Astrocyte of the spinal cord (primary cell): ENCODE data around the gene GNAI2.
A peak's percentile ranks its signal among the peaks of the same experiment; 100 is the strongest.

Experiments
- DNase-seq: peaks from one replicate; pipeline ENCODE4 v3.0.0; 2011; ENCODE audit warnings: low read depth, low spot score
- H3K4me3 ChIP-seq: 2 replicates; pipeline ENCODE4 v1.5.1; 2011; ENCODE audit warnings: low read depth, mild to moderate bottlenecking, low read length, moderate library complexity
- CTCF ChIP-seq: IDR thresholded peaks from 2 replicates; pipeline ENCODE4 v1.5.1; 2012; ENCODE audit warnings: low read depth, mild to moderate bottlenecking, low read length, inconsistent platforms
- in situ Hi-C: cut with HindIII; loops from 2 replicates; pipeline ENCODE4 v1.10.0; 2017; ENCODE audit warnings: low sequenced_read_pairs

Gene GNAI2

GRCh38 chr3:50192689-50193141 lies 43.3 kb upstream of the GNAI2 start:
- TF ChIP-seq CTCF: peak; percentile 95
- peak; percentile 44 for DNase-seq
- no peak overlapping the region for H3K4me3 ChIP-seq
- in situ Hi-C loops: no loop called here

GRCh38 chr3:50193286-50193685 lies 42.7 kb upstream of the GNAI2 start:
- no peak for TF ChIP-seq CTCF
- no peak overlapping the region for H3K4me3 ChIP-seq
- in situ Hi-C loops: no loop called here
- no peak for DNase-seq

- no peak for DNase-seq
- in situ Hi-C loops: no loop called here
- TF ChIP-seq CTCF: no peak
- H3K4me3 ChIP-seq: no peak overlapping the region
These were observed 42.3 kb upstream of the GNAI2 start for GRCh38 chr3:50193746-50194127.

GRCh38 chr3:50194128-50194902 lies 41.7 kb upstream of the GNAI2 start:
- H3K4me3 ChIP-seq: no peak overlapping the region
- peak; percentile 51 for DNase-seq
- in situ Hi-C loops: no loop called here
- peak; percentile 76 for TF ChIP-seq CTCF

- DNase-seq: no peak
- no peak overlapping the region for H3K4me3 ChIP-seq
- in situ Hi-C loops: no loop called here
- no peak for TF ChIP-seq CTCF
These were observed 41.0 kb upstream of the GNAI2 start for GRCh38 chr3:50194903-50195500.

- no peak for DNase-seq
- in situ Hi-C loops: no loop called here
- H3K4me3 ChIP-seq: no peak overlapping the region
- TF ChIP-seq CTCF: no peak
These were observed 40.3 kb upstream of the GNAI2 start for GRCh38 chr3:50195501-50196252.
